Right lobe of liver (tissue), 4 donors: ENCODE data around the gene MAPK8.

Experiments
- POLR2A ChIP-seq: fragments of 450-650 bp; IDR thresholded peaks from one replicate; pipeline ENCODE4 v1.6.1; 2017; ENCODE audit warnings: antibody characterized with exemption, mild to moderate bottlenecking
- TF ChIP-seq, protein P1 (sequence below), 4 donors: fragments of 200-600 bp in 3 of 4; fragments of 450-650 bp in 1 of 4; IDR thresholded peaks; one replicate each; pipeline versions ENCODE4 v1.5.1 to v1.8.0; 2016 to 2022; ENCODE audit warnings: antibody characterized with exemption in 4 of 4, mild to moderate bottlenecking in 2 of 4
- donor health status: DM: no; HTN: no; CAD: no.
- donor health status: DM: no; HTN: no; CAD: no.
- donor health status: DM: no; HTN: yes; CAD: no.

DNA sequence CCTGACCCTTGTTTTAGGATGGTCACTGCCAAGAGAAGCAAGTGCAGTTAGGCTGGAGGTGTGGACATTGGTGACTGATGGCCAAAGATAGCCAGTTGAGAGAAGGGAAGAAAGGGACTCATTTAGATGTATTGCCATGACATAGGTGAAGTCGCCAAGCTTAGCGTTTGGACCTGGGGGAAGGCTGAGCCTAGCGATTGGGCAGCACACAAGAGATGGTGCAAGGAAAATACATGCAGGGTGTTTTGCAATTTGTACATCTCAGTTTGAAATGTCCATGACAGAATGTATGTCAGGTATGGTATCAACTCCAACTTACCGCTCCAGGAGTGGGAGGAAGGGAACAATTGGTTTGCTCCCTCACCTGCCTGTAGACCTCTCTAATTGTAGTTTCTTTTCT lies 134.3 kb downstream of the MAPK8 start:
- TF ChIP-seq, protein P1, sequence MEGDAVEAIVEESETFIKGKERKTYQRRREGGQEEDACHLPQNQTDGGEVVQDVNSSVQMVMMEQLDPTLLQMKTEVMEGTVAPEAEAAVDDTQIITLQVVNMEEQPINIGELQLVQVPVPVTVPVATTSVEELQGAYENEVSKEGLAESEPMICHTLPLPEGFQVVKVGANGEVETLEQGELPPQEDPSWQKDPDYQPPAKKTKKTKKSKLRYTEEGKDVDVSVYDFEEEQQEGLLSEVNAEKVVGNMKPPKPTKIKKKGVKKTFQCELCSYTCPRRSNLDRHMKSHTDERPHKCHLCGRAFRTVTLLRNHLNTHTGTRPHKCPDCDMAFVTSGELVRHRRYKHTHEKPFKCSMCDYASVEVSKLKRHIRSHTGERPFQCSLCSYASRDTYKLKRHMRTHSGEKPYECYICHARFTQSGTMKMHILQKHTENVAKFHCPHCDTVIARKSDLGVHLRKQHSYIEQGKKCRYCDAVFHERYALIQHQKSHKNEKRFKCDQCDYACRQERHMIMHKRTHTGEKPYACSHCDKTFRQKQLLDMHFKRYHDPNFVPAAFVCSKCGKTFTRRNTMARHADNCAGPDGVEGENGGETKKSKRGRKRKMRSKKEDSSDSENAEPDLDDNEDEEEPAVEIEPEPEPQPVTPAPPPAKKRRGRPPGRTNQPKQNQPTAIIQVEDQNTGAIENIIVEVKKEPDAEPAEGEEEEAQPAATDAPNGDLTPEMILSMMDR (IDR thresholded peaks at IDR 0.05): no peak
- TF ChIP-seq POLR2A: no peak
